ENCODE measurements around the gene CAMK1D. TPM values are rescaled to one million over a fixed set of nuclear protein-coding genes. Genes with fewer than 3 reads are reported as not detected.

CAMK1D gene
- total RNA-seq, 2 experiments from 2014 or later, result 3.4 to 4.2 TPM

- no peak for DNase-seq
- no peaks in the 10 kb centered on the region for H3K9me3 Mint-ChIP-seq (ENCODE audit: insufficient read depth)
- no peaks in the 10 kb centered on the region for H3K27me3 Mint-ChIP-seq (ENCODE audit: low read depth)
- POLR2A ChIA-PET, result no interaction called here
- H3K4me3 Mint-ChIP-seq, result no peak overlapping the region
- H3K36me3 Mint-ChIP-seq (ENCODE audit: low read depth), result no peaks in the 10 kb centered on the region
- no peak for ATAC-seq
- H3K27ac Mint-ChIP-seq, result no peak overlapping the region
- no peaks in the 10 kb centered on the region for H3K4me1 Mint-ChIP-seq (ENCODE audit: low read depth)
- CTCF ChIA-PET, result no interaction called here
Observed at GRCh38 chr10:12758271-12758670, 408.9 kb downstream of the CAMK1D start.

GRCh38 chr10:12766223-12766622, 416.9 kb downstream of the CAMK1D start:
- Mint-ChIP-seq H3K4me3 (no peak overlapping the region), H3K4me1 (ENCODE audit: low read depth) (no peaks in the 10 kb centered on the region), H3K27ac (no peak overlapping the region), H3K36me3 (ENCODE audit: low read depth) (no peaks in the 10 kb centered on the region), H3K9me3 (ENCODE audit: insufficient read depth) (peaks cover 4% of the 10 kb centered on the region), H3K27me3 (ENCODE audit: low read depth) (no peaks in the 10 kb centered on the region)
- no peak for ATAC-seq
- ChIA-PET CTCF (interaction anchor here (1.5 kb wide), 1 partner anchor 16 kb away, joined by 5 read pairs; no protein-coding TSS in a partner anchor), POLR2A (no interaction called here)
- no peak for DNase-seq

GRCh38 chr10:12768156-12769100, 419.1 kb downstream of the CAMK1D start:
- H3K4me1 Mint-ChIP-seq (ENCODE audit: low read depth), result no peaks in the 10 kb centered on the region
- H3K27me3 Mint-ChIP-seq (ENCODE audit: low read depth), result no peaks in the 10 kb centered on the region
- ATAC-seq, result no peak
- DNase-seq, result no peak
- H3K9me3 Mint-ChIP-seq (ENCODE audit: insufficient read depth), result peaks cover 4% of the 10 kb centered on the region
- H3K4me3 Mint-ChIP-seq, result no peak overlapping the region
- ChIA-PET POLR2A (no interaction called here), CTCF (no interaction called here)
- no peak overlapping the region for H3K27ac Mint-ChIP-seq
- no peaks in the 10 kb centered on the region for H3K36me3 Mint-ChIP-seq (ENCODE audit: low read depth)

- no peak for DNase-seq
- Mint-ChIP-seq H3K4me3 (no peak overlapping the region), H3K27me3 (ENCODE audit: low read depth) (no peaks in the 10 kb centered on the region), H3K27ac (no peak overlapping the region), H3K9me3 (ENCODE audit: insufficient read depth) (peaks cover 4% of the 10 kb centered on the region), H3K4me1 (ENCODE audit: low read depth) (no peaks in the 10 kb centered on the region), H3K36me3 (ENCODE audit: low read depth) (no peaks in the 10 kb centered on the region)
- no peak for ATAC-seq
- ChIA-PET CTCF (interaction anchor here (2.5 kb wide), 1 partner anchor 13 kb away, joined by 12 read pairs; no protein-coding TSS in a partner anchor), POLR2A (no interaction called here)
Observed at GRCh38 chr10:12769323-12770044, 420.1 kb downstream of the CAMK1D start.

- no peak overlapping the region for H3K27ac Mint-ChIP-seq
- no peaks in the 10 kb centered on the region for H3K27me3 Mint-ChIP-seq (ENCODE audit: low read depth)
- H3K9me3 Mint-ChIP-seq (ENCODE audit: insufficient read depth), result peaks cover 4% of the 10 kb centered on the region
- no peaks in the 10 kb centered on the region for H3K36me3 Mint-ChIP-seq (ENCODE audit: low read depth)
- POLR2A ChIA-PET, result no interaction called here
- ATAC-seq, result no peak
- H3K4me1 Mint-ChIP-seq (ENCODE audit: low read depth), result no peaks in the 10 kb centered on the region
- DNase-seq, result no peak
- H3K4me3 Mint-ChIP-seq, result no peak overlapping the region
- CTCF ChIA-PET, result no interaction called here
Observed at GRCh38 chr10:12771981-12772760, 422.8 kb downstream of the CAMK1D start.

- ChIA-PET CTCF (no interaction called here), POLR2A (no interaction called here)
- Mint-ChIP-seq H3K27ac (no peak overlapping the region), H3K4me3 (no peak overlapping the region), H3K27me3 (ENCODE audit: low read depth) (no peaks in the 10 kb centered on the region), H3K36me3 (ENCODE audit: low read depth) (no peaks in the 10 kb centered on the region), H3K4me1 (ENCODE audit: low read depth) (no peaks in the 10 kb centered on the region), H3K9me3 (ENCODE audit: insufficient read depth) (peaks cover 4% of the 10 kb centered on the region)
- DNase-seq (no peak), ATAC-seq (no peak)
Observed at GRCh38 chr10:12772797-12773587, 423.6 kb downstream of the CAMK1D start.

GRCh38 chr10:12774204-12774894, 425.0 kb downstream of the CAMK1D start:
- DNase-seq (no peak), ATAC-seq (no peak)
- H3K36me3 Mint-ChIP-seq (ENCODE audit: low read depth), result no peaks in the 10 kb centered on the region
- CTCF ChIA-PET, result no interaction called here
- H3K9me3 Mint-ChIP-seq (ENCODE audit: insufficient read depth), result peaks cover 4% of the 10 kb centered on the region
- POLR2A ChIA-PET, result no interaction called here
- H3K4me3 Mint-ChIP-seq, result no peak overlapping the region
- no peak overlapping the region for H3K27ac Mint-ChIP-seq
- no peaks in the 10 kb centered on the region for H3K27me3 Mint-ChIP-seq (ENCODE audit: low read depth)
- no peaks in the 10 kb centered on the region for H3K4me1 Mint-ChIP-seq (ENCODE audit: low read depth)

GRCh38 chr10:12777840-12778585, 428.7 kb downstream of the CAMK1D start:
- ChIA-PET POLR2A (no interaction called here), CTCF (no interaction called here)
- H3K36me3 Mint-ChIP-seq (ENCODE audit: low read depth), result no peaks in the 10 kb centered on the region
- H3K4me1 Mint-ChIP-seq (ENCODE audit: low read depth), result peaks cover 4% of the 10 kb centered on the region
- no peak for DNase-seq
- H3K27ac Mint-ChIP-seq, result no peak overlapping the region
- H3K4me3 Mint-ChIP-seq, result no peak overlapping the region
- H3K9me3 Mint-ChIP-seq (ENCODE audit: insufficient read depth), result no peaks in the 10 kb centered on the region
- H3K27me3 Mint-ChIP-seq (ENCODE audit: low read depth), result no peaks in the 10 kb centered on the region
- ATAC-seq, result no peak

- ChIA-PET POLR2A (no interaction called here), CTCF (interaction anchor here (0.8 kb wide), 1 partner anchor 71 kb away, joined by 3 read pairs; no protein-coding TSS in a partner anchor)
- ATAC-seq (no peak), DNase-seq (no peak)
- Mint-ChIP-seq H3K36me3 (ENCODE audit: low read depth) (no peaks in the 10 kb centered on the region), H3K4me1 (ENCODE audit: low read depth) (peaks cover 4% of the 10 kb centered on the region), H3K27me3 (ENCODE audit: low read depth) (no peaks in the 10 kb centered on the region), H3K9me3 (ENCODE audit: insufficient read depth) (no peaks in the 10 kb centered on the region), H3K4me3 (no peak overlapping the region), H3K27ac (no peak overlapping the region)
Observed at GRCh38 chr10:12780634-12781601, 431.6 kb downstream of the CAMK1D start.

All from activated CD8-positive, alpha-beta T cell treated with anti-CD3 and anti-CD28 coated beads, Interleukin-2, amount 10 ng/mL, durations not matched to agents 7 days and 5 days (primary cell).